ENCODE data around the gene ELN.
A peak's percentile ranks its signal among the peaks of the same experiment; 100 is the strongest.
"Not testable (repeated sequence)": the region's sequence is repeated elsewhere in the genome, so short reads cannot be mapped to it uniquely, and the experiment has no call there.

Gene ELN

GRCh38 chr7:74044366-74045350 is 16.7 kb downstream of the ELN start:
- no peak for DNase-seq

GRCh38 chr7:74046581-74046980 is 18.6 kb downstream of the ELN start:
- DNase-seq, result not testable (repeated sequence)

- DNase-seq, result no peak
Measured at GRCh38 chr7:74047804-74048380, 19.9 kb downstream of the ELN start.

- DNase-seq, result no peak
Measured at GRCh38 chr7:74048999-74049599, 21.1 kb downstream of the ELN start.

- DNase-seq, result no peak
Measured at GRCh38 chr7:74049997-74050798, 22.2 kb downstream of the ELN start.

- no peak for DNase-seq
Measured at GRCh38 chr7:74051193-74051592, 23.2 kb downstream of the ELN start.

GRCh38 chr7:74051629-74052410 is 23.8 kb downstream of the ELN start:
- DNase-seq, result no peak

- DNase-seq, result no peak
Measured at GRCh38 chr7:74052628-74053027, 24.7 kb downstream of the ELN start.

- DNase-seq, result no peak
Measured at GRCh38 chr7:74053589-74054186, 25.7 kb downstream of the ELN start.

GRCh38 chr7:74056096-74056915 is 28.3 kb downstream of the ELN start:
- DNase-seq, result no peak

GRCh38 chr7:74057216-74057925 is 29.4 kb downstream of the ELN start:
- no peak for DNase-seq

GRCh38 chr7:74057987-74058386 is 30.0 kb downstream of the ELN start:
- DNase-seq, result no peak

- no peak for DNase-seq
Measured at GRCh38 chr7:74058486-74058885, 30.5 kb downstream of the ELN start.

GRCh38 chr7:74059037-74059436 is 31.1 kb downstream of the ELN start:
- DNase-seq, result no peak

- no peak for DNase-seq
Measured at GRCh38 chr7:74059681-74060588, 32.0 kb downstream of the ELN start.

GRCh38 chr7:74061840-74062539 is 34.0 kb downstream of the ELN start:
- DNase-seq, result peak; percentile 29

GRCh38 chr7:74063223-74063641 is 35.3 kb downstream of the ELN start:
- no peak for DNase-seq

GRCh38 chr7:74063646-74064045 is 35.7 kb downstream of the ELN start:
- no peak for DNase-seq
